ENCODE data around the gene MSH3. TPM values are rescaled to one million over a fixed set of nuclear protein-coding genes. Genes with fewer than 3 reads are reported as not detected.
A peak's percentile ranks its signal among the peaks of the same experiment; 100 is the strongest.

Gene MSH3
- total RNA-seq, result 13.3 TPM
- polyA plus RNA-seq, result 4.8 TPM
- long read RNA-seq, donor 1, result 0 reads
- long read RNA-seq, donor 2, result 0 reads
- long read RNA-seq, donor 3, result 0 reads
- long read RNA-seq, donor 4, result 0 reads
- long read RNA-seq, donor 5, full-length matches to known transcripts, result 2 of 8 reads
- long read RNA-seq, donor 5, partial matches to known transcripts, result 6 of 8 reads
- long read RNA-seq, donor 5, other reads (novel, unspliced or antisense), result 0 of 8 reads
- long read RNA-seq, donor 6, partial matches to known transcripts, result 10 of 10 reads
- long read RNA-seq, donor 6, other reads (novel, unspliced or antisense), result 0 of 10 reads
- long read RNA-seq, donor 7, full-length matches to known transcripts, result 5 of 5 reads
- long read RNA-seq, donor 7, partial matches to known transcripts, result 0 of 5 reads
- long read RNA-seq, donor 7, other reads (novel, unspliced or antisense), result 0 of 5 reads
- long read RNA-seq, donor 8, result 0 reads
- long read RNA-seq, donor 9, full-length matches to known transcripts, result 3 of 3 reads
- long read RNA-seq, donor 9, partial matches to known transcripts, result 0 of 3 reads
- long read RNA-seq, donor 9, other reads (novel, unspliced or antisense), result 0 of 3 reads
- long read RNA-seq, donor 10, result 0 reads

- Histone ChIP-seq H3K9me3 (ENCODE audit: control insufficient read depth in 2 of 2, insufficient read depth in 1 of 2, low read length in 1 of 2) (no peaks in the 10 kb centered on the region), H3K4me3 (ENCODE audit: low read length in 2 of 2) (peak within 1 kb of the TSS; percentile 61 to 96), H3K27ac (ENCODE audit: low read depth in 1 of 2, low read length in 1 of 2) (peak within 1 kb of the TSS; percentile 97 to 100), H3K36me3 (ENCODE audit: control insufficient read depth in 2 of 2, insufficient read depth in 2 of 2, low read length in 1 of 2) (peaks cover 14 to 15% of the 10 kb centered on the region in 2 donors), H3K27me3 (ENCODE audit: control insufficient read depth in 2 of 2, insufficient read depth in 1 of 2, low read length in 1 of 2) (no peaks in the 10 kb centered on the region), H3K4me1 (ENCODE audit: control insufficient read depth in 2 of 2, insufficient read depth in 2 of 2, low read length in 2 of 2) (peaks cover 12 to 13% of the 10 kb centered on the region in 2 donors)
- DNase-seq (ENCODE audit: low read depth in 6 of 9, low spot score in 9 of 9), result peak; percentile 80 to 96 (median 92)
- under 1% methylated on average over 74 of the region's 74 CpGs for WGBS
Measured at GRCh38 chr5:80654391-80655230, at the start of gene MSH3, which contains the start of gene DHFR. MSH3 (plus strand) TSS chr5:80654652; CDS start chr5:80654728, 76 bp downstream. DHFR (minus strand) TSS chr5:80654983; CDS start chr5:80654489, 494 bp downstream.

GRCh38 chr5:80607343-80607742, 47.1 kb upstream of the MSH3 start:
- Histone ChIP-seq H3K9me3 (ENCODE audit: control insufficient read depth in 2 of 2, insufficient read depth in 1 of 2, low read length in 1 of 2) (no peaks in the 10 kb centered on the region), H3K4me1 (ENCODE audit: control insufficient read depth in 2 of 2, insufficient read depth in 2 of 2, low read length in 2 of 2) (no peaks in the 10 kb centered on the region), H3K27ac (ENCODE audit: low read depth in 1 of 2, low read length in 1 of 2) (no peak overlapping the region), H3K36me3 (ENCODE audit: control insufficient read depth in 2 of 2, insufficient read depth in 2 of 2, low read length in 1 of 2) (no peaks in the 10 kb centered on the region), H3K4me3 (ENCODE audit: low read length in 2 of 2) (no peak overlapping the region), H3K27me3 (ENCODE audit: control insufficient read depth in 2 of 2, insufficient read depth in 1 of 2, low read length in 1 of 2) (no peaks in the 10 kb centered on the region)
- DNase-seq (ENCODE audit: low read depth in 6 of 9, low spot score in 9 of 9), result no peak

- DNase-seq (ENCODE audit: low read depth in 6 of 9, low spot score in 9 of 9), result no peak
- no peak overlapping the region for H3K27ac ChIP-seq (ENCODE audit: low read depth in 1 of 2, low read length in 1 of 2)
- no peaks in the 10 kb centered on the region for H3K9me3 ChIP-seq (ENCODE audit: control insufficient read depth in 2 of 2, insufficient read depth in 1 of 2, low read length in 1 of 2)
- H3K4me3 ChIP-seq (ENCODE audit: low read length in 2 of 2), result no peak overlapping the region
- H3K36me3 ChIP-seq (ENCODE audit: control insufficient read depth in 2 of 2, insufficient read depth in 2 of 2, low read length in 1 of 2), result no peaks in the 10 kb centered on the region
- H3K4me1 ChIP-seq (ENCODE audit: control insufficient read depth in 2 of 2, insufficient read depth in 2 of 2, low read length in 2 of 2), result no peaks in the 10 kb centered on the region
- no peaks in the 10 kb centered on the region for H3K27me3 ChIP-seq (ENCODE audit: control insufficient read depth in 2 of 2, insufficient read depth in 1 of 2, low read length in 1 of 2)
Measured at GRCh38 chr5:80607832-80608231, 46.6 kb upstream of the MSH3 start.

GRCh38 chr5:80608731-80609130, 45.7 kb upstream of the MSH3 start:
- WGBS, result 98% methylated on average over 1 of the region's 1 CpG
- DNase-seq (ENCODE audit: low read depth in 6 of 9, low spot score in 9 of 9), result no peak
- Histone ChIP-seq H3K27ac (ENCODE audit: low read depth in 1 of 2, low read length in 1 of 2) (no peak overlapping the region), H3K4me3 (ENCODE audit: low read length in 2 of 2) (no peak overlapping the region), H3K27me3 (ENCODE audit: control insufficient read depth in 2 of 2, insufficient read depth in 1 of 2, low read length in 1 of 2) (no peaks in the 10 kb centered on the region), H3K9me3 (ENCODE audit: control insufficient read depth in 2 of 2, insufficient read depth in 1 of 2, low read length in 1 of 2) (no peaks in the 10 kb centered on the region), H3K36me3 (ENCODE audit: control insufficient read depth in 2 of 2, insufficient read depth in 2 of 2, low read length in 1 of 2) (no peaks in the 10 kb centered on the region), H3K4me1 (ENCODE audit: control insufficient read depth in 2 of 2, insufficient read depth in 2 of 2, low read length in 2 of 2) (no peaks in the 10 kb centered on the region)

GRCh38 chr5:80609692-80610091, 44.8 kb upstream of the MSH3 start:
- no peak for DNase-seq (ENCODE audit: low read depth in 6 of 9, low spot score in 9 of 9)
- no peaks in the 10 kb centered on the region for H3K9me3 ChIP-seq (ENCODE audit: control insufficient read depth in 2 of 2, insufficient read depth in 1 of 2, low read length in 1 of 2)
- no peak overlapping the region for H3K4me3 ChIP-seq (ENCODE audit: low read length in 2 of 2)
- H3K27me3 ChIP-seq (ENCODE audit: control insufficient read depth in 2 of 2, insufficient read depth in 1 of 2, low read length in 1 of 2), result no peaks in the 10 kb centered on the region
- H3K36me3 ChIP-seq (ENCODE audit: control insufficient read depth in 2 of 2, insufficient read depth in 2 of 2, low read length in 1 of 2), result no peaks in the 10 kb centered on the region
- H3K27ac ChIP-seq (ENCODE audit: low read depth in 1 of 2, low read length in 1 of 2), result no peak overlapping the region
- WGBS, result 93% methylated on average over 1 of the region's 1 CpG
- H3K4me1 ChIP-seq (ENCODE audit: control insufficient read depth in 2 of 2, insufficient read depth in 2 of 2, low read length in 2 of 2), result no peaks in the 10 kb centered on the region

GRCh38 chr5:80615266-80615914, 39.1 kb upstream of the MSH3 start:
- Histone ChIP-seq H3K4me3 (ENCODE audit: low read length in 2 of 2) (no peak overlapping the region), H3K36me3 (ENCODE audit: control insufficient read depth in 2 of 2, insufficient read depth in 2 of 2, low read length in 1 of 2) (no peaks in the 10 kb centered on the region), H3K27me3 (ENCODE audit: control insufficient read depth in 2 of 2, insufficient read depth in 1 of 2, low read length in 1 of 2) (no peaks in the 10 kb centered on the region), H3K27ac (ENCODE audit: low read depth in 1 of 2, low read length in 1 of 2) (no peak overlapping the region), H3K9me3 (ENCODE audit: control insufficient read depth in 2 of 2, insufficient read depth in 1 of 2, low read length in 1 of 2) (no peaks in the 10 kb centered on the region), H3K4me1 (ENCODE audit: control insufficient read depth in 2 of 2, insufficient read depth in 2 of 2, low read length in 2 of 2) (no peaks in the 10 kb centered on the region)
- no peak for DNase-seq (ENCODE audit: low read depth in 6 of 9, low spot score in 9 of 9)
- WGBS, result 91% methylated on average over 17 of the region's 17 CpGs

- no peak overlapping the region for H3K4me3 ChIP-seq (ENCODE audit: low read length in 2 of 2)
- H3K27me3 ChIP-seq (ENCODE audit: control insufficient read depth in 2 of 2, insufficient read depth in 1 of 2, low read length in 1 of 2), result no peaks in the 10 kb centered on the region
- no peak for DNase-seq (ENCODE audit: low read depth in 6 of 9, low spot score in 9 of 9)
- H3K36me3 ChIP-seq (ENCODE audit: control insufficient read depth in 2 of 2, insufficient read depth in 2 of 2, low read length in 1 of 2), result peaks cover 0 to 8% of the 10 kb centered on the region in 2 donors
- no peaks in the 10 kb centered on the region for H3K4me1 ChIP-seq (ENCODE audit: control insufficient read depth in 2 of 2, insufficient read depth in 2 of 2, low read length in 2 of 2)
- H3K27ac ChIP-seq (ENCODE audit: low read depth in 1 of 2, low read length in 1 of 2), result no peak overlapping the region
- no peaks in the 10 kb centered on the region for H3K9me3 ChIP-seq (ENCODE audit: control insufficient read depth in 2 of 2, insufficient read depth in 1 of 2, low read length in 1 of 2)
- WGBS, result 96% methylated on average over 4 of the region's 4 CpGs
Measured at GRCh38 chr5:80618438-80618837, 36.0 kb upstream of the MSH3 start.

GRCh38 chr5:80619086-80619485, 35.4 kb upstream of the MSH3 start:
- Histone ChIP-seq H3K9me3 (ENCODE audit: control insufficient read depth in 2 of 2, insufficient read depth in 1 of 2, low read length in 1 of 2) (no peaks in the 10 kb centered on the region), H3K4me1 (ENCODE audit: control insufficient read depth in 2 of 2, insufficient read depth in 2 of 2, low read length in 2 of 2) (no peaks in the 10 kb centered on the region), H3K36me3 (ENCODE audit: control insufficient read depth in 2 of 2, insufficient read depth in 2 of 2, low read length in 1 of 2) (peaks cover 0 to 8% of the 10 kb centered on the region in 2 donors), H3K4me3 (ENCODE audit: low read length in 2 of 2) (no peak overlapping the region), H3K27ac (ENCODE audit: low read depth in 1 of 2, low read length in 1 of 2) (no peak overlapping the region), H3K27me3 (ENCODE audit: control insufficient read depth in 2 of 2, insufficient read depth in 1 of 2, low read length in 1 of 2) (no peaks in the 10 kb centered on the region)
- no peak for DNase-seq (ENCODE audit: low read depth in 6 of 9, low spot score in 9 of 9)
- 97% methylated on average over 1 of the region's 1 CpG for WGBS

Data from thymus (tissue), 14 donors.